HG02885 (cell line): ENCODE results near the gene C1QTNF12.
A peak's percentile ranks its signal among the peaks of the same experiment; 100 is the strongest.

ENCODE experiments used
- ATAC-seq: cut with Tn5 transposase; IDR thresholded peaks from one replicate; pipeline ENCODE4 v1.9.1; 2021; ENCODE audit warnings: mild to moderate bottlenecking; ENCODE audit not compliant: unreplicated experiment, poor library complexity

The C1QTNF12 gene, protein sequence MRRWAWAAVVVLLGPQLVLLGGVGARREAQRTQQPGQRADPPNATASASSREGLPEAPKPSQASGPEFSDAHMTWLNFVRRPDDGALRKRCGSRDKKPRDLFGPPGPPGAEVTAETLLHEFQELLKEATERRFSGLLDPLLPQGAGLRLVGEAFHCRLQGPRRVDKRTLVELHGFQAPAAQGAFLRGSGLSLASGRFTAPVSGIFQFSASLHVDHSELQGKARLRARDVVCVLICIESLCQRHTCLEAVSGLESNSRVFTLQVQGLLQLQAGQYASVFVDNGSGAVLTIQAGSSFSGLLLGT

GRCh38 chr1:1246577-1247340 lies at the start of gene C1QTNF12:
Gene C1QTNF12 (minus strand): TSS chr1:1246722. CDS start chr1:1246690, 32 bp downstream.
- no peak for ATAC-seq

GRCh38 chr1:1295154-1295923 lies 48.8 kb upstream of the C1QTNF12 start:
- ATAC-seq = no peak

DNA sequence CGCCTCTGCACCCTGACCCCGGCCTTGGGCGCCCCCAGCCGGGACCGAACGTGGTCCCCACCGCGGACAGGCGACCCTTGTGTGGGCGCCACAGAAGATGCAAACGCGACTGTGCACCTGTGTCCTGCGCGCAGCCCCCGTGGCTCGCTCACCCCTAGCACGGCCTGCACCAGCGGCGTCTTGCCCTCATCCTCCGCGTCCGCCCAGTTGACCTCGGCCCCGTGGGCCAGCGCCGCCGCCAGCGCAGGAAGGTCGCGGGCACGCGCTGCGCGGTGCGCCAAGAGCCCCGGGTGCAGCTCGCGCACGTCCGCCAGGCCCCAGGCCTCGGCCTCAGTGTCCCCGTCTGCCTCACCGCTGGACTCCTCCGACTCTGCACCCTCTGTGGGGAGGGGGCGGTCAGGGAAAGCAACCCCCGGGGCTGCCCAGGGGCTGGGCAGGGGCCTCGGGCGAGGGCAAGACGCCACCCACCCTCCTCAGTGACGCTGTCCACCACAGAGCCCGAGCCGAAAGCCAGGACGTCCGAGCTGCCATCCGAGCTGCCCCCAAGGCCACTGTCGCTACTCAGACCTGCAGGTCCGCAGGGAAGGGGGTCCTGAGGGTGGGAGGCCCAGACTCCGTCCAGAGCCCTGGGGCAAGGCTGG lies 47.8 kb upstream of the C1QTNF12 start:
- ATAC-seq = no peak

DNA sequence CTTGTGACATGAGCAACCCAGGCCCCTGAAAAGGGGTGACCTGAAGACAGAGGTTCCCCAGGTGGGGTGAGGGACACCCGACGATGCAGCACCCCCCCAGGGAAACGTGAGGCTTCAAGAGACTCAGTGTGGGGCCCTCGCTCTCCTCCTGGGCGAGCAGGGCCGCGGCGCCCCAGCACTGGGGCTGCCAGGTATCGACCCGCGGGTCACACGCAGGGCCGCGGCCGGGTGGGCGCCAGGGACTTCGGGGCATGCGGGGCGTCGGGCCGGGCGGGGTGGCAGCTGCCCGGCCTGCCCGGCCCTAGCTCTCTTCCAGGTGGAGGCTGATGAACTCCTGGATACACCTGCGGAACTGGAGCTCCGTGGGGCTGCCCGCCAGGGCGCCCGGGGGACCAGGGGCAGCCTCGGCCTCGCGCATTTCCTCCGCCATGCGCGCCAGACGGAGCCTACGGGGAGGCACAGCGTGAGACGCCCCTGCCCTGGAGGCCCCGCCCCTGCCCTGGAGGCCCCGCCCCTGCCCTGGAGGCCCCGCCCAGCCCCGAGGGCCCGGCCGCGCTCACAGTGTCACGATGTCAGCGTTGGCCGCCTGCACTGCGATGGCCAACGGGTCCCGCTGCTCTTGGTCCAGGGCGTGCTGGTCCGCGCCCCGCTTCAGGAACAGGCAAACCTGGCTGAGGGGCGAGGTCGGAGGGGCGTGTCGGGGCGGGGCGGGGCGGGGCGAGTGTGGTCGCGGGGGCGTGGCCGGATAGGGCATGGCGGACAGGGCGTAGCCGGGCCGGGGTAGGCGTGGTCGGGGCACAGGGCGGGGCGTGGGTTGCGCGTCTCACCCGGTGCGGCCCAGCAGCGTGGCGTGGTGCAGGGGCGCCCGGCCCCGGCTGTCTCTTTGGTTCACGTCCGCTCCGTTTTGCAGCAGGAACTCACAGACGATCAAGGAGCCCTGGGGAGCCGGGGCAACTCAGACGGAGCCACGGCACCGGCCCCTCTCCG lies 47.0 kb upstream of the C1QTNF12 start:
- ATAC-seq = no peak

DNA sequence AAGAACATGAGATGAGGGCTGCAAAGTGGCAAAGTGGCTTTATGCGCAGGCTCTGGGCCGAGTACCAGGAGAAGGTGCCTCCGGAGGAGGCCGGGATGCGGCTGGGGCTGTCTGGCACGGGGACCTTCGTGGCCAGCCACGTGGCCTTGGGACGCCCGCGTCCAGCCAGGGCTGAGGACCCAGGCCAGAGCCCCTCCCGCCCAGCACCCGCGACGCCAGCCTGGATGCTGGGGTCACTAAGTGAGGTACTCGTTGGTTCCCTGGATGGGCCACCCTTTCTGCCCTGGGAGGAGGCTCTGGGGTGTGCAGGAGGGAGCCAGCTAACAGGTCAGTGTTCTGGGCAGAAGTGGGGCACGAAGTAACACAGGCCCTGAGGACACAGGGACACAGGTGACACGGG lies 46.3 kb upstream of the C1QTNF12 start:
- ATAC-seq = no peak

DNA sequence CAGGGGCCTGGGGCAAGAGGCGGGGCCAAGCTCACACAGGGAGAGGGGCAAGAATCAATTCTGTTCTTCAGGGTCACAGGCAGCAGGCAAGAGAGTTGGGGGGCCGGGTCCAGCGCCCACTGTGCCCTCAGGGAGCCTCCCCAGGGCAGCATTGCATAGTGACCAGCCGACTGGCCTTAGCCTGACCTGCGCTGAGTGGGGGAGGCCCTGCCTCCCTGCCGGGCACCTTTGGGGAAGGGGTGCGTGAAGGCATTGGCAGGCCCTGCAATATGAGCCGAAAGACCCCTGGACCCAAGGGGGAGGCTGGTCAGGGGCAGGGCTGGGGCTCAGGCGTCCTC lies 45.9 kb upstream of the C1QTNF12 start:
- no peak for ATAC-seq

GRCh38 chr1:1291548-1292441 lies 45.3 kb upstream of the C1QTNF12 start:
- peak; percentile 40 for ATAC-seq

- ATAC-seq = no peak
Measured at GRCh38 chr1:1291023-1291528, 44.6 kb upstream of the C1QTNF12 start.

- ATAC-seq = no peak
Measured at GRCh38 chr1:1290238-1290731, 43.8 kb upstream of the C1QTNF12 start.

DNA sequence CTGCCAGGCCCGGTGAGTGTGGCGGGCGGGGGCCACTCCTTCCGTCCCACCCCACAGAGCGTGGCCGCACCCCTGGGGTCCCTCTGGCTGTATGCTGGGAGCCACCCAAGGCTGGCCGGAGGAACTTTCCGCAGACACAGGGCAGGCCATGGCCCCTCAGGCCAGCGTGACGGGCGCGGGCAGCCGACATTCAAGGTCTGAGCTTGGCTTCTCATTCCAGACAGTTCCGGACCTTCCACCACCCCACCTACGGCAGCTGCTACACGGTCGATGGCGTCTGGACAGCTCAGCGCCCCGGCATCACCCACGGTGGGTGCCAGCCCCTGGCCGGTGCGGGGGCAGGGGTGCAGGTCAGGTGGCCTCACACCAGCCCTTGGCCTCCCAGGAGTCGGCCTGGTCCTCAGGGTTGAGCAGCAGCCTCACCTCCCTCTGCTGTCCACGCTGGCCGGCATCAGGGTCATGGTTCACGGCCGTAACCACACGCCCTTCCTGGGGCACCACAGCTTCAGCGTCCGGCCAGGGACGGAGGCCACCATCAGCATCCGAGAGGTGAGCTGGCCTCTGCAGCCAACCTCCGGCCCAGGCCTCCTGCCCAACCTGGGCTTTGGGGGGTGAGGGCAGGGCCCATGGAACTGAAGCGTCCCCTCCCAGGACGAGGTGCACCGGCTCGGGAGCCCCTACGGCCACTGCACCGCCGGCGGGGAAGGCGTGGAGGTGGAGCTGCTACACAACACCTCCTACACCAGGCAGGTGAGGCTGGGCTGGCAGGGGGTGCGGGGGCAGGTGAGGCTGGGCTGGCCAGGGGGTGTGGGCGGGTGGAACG lies 41.0 kb upstream of the C1QTNF12 start:
- ATAC-seq = no peak

DNA sequence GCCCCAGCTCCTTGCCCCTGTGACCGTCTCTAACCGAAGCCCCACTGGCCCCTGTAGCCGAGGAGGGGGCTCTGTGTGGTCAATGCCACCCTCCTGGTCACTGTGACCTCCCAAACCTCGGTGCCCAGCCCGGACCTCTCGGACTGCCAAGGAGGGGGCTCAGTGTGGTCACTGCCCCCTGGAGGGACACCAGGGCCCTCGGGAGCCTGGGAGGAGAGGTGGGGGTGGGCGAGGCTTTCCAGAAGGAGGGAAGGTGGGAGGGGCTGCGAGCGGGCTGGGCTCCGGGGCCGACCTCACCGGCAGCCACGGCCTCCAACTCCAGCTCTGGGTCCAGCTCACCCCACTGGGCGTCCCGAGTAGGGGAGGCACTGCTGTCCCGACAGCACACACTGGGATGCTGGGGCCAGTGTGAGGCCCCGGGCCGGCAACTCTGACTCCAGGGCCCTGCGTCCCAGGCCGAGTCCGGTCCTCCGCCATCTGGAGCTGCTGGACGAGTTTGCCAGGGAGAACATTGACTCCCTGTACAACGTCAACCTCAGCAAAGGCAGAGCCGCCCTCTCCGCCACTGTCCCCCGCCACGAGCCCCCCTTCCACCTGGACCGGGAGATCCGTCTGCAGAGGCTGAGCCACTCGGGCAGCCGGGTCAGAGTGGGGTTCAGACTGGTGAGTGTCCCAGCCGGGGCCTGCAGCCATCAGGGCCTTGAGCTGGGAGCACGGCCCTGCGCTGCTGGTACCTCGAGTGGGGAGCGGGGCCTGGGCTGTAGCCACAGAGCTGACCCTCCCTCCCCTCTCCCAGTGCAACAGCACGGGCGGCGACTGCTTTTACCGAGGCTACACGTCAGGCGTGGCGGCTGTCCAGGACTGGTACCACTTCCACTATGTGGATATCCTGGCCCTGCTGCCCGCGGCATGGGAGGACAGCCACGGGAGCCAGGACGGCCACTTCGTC lies 40.1 kb upstream of the C1QTNF12 start:
- no peak for ATAC-seq

DNA sequence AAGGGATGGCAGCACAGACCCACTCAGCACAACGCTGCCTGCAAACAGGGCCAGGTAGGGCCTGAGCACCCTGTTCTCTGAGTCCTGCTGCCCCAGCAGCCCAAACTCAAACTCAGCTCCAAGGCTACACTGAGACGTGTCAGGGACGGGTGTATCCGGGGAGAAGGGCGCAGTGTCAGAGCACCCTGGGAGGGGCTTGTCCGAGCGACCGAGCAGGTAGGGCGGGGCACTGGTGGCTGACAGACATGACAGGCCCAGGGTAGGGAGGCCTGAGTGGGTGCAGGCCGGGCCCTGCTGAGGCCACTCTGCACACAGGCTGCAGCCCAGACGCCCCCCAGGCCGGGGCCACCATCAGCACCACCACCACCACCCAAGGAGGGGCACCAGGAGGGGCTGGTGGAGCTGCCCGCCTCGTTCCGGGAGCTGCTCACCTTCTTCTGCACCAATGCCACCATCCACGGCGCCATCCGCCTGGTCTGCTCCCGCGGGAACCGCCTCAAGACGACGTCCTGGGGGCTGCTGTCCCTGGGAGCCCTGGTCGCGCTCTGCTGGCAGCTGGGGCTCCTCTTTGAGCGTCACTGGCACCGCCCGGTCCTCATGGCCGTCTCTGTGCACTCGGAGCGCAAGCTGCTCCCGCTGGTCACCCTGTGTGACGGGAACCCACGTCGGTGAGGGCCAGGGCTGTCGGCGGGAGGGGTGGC lies 39.2 kb upstream of the C1QTNF12 start:
- no peak for ATAC-seq

- ATAC-seq = no peak
Measured at GRCh38 chr1:1285102-1285571, 38.6 kb upstream of the C1QTNF12 start.

DNA sequence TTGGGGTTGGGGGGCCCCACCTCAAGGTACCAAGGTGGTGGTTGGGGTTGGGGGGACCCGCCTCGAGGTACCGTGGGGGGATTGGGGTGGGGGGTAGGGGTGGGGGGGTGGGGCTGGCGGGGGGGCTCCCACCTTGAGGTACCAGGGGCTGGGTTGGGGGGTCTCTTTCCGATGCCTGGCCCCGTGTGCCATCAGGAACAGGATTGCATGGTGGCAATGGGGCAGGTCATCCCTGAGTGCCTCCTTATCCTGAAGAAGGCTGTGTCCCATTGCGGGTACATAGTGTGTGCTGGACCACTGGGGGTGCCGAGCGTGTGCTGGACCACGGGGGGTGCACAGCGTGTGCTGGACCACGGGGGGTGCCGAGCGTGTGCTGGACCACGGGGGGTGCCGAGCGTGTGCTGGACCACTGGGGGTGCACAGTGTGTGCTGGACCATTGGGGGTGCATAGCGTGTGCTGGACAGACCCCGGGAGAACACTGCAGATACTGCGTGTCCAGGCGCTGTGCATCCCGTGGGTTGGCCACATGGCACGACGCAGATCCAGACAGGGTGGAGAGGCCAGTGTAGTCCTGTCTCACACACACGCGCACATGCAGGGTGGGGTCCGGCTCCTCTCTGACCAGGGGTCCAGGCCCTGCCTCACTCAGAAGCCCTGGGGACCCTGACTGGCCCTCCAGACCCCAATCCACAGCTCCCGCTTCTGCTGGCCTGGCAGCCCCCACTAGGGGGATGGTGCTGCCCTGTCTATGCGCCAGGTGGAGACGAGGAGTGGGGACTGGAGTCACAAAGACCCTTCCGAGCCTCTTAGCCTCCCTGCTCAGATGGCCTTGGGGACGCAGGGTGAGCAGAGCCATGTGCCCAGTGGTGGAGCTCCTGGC lies 37.9 kb upstream of the C1QTNF12 start:
- ATAC-seq = no peak

GRCh38 chr1:1283821-1284220 lies 37.3 kb upstream of the C1QTNF12 start:
- no peak for ATAC-seq
